HepG2 (cell line): ENCODE results near the gene HPS6. TPM values are rescaled to one million over a fixed set of nuclear protein-coding genes. Genes with fewer than 3 reads are reported as not detected.
"Not testable (repeated sequence)": the region's sequence is repeated elsewhere in the genome, so short reads cannot be mapped to it uniquely, and the experiment has no call there.

Source experiments
- ATAC-seq: fragments of 200-7000 bp; cut with Tn5 transposase; 3 replicates; pipeline ENCODE4 v1.9.1; 2020; ENCODE audit warnings: mild to moderate bottlenecking, moderate library complexity
- BruUV-seq: library from RNA; stranded (reverse); fragments of 400-500 nt; replicated peaks from 2 replicates; lab custom pipeline; 2021; lab: Mats Ljungman, UMichigan
- CTCF ChIA-PET: fragments of 300-600 bp; formaldehyde crosslinking; extraction: SDS; loops from one replicate; lab custom pipeline; 2021; ENCODE audit warnings: low total read pairs, inconsistent platforms, low intra/inter-chr PET ratio; lab: Yijun Ruan, JAX
- POLR2A ChIA-PET: fragments of 350-600 bp; sonication (Branson Sonifier 250); formaldehyde crosslinking; loops from one replicate; lab custom pipeline; 2020; ENCODE audit warnings: antibody characterized with exemption, inconsistent platforms; lab: Yijun Ruan, JAX
- DNase-seq: peaks from one replicate; pipeline ENCODE4 v3.0.0-alpha.2; 2015; ENCODE audit warnings: low spot score
- FAIRE-seq: peaks from 3 replicates; lab custom pipeline; 2011; peaks lifted over from hg19 to GRCh38; lab: Jason Lieb, UNC
- H2AFZ ChIP-seq: one replicate; pipeline ENCODE4 v1.6.1; 2011; ENCODE audit warnings: low read length, inconsistent platforms
- H3K27ac ChIP-seq: fragments of 300-600 bp; 3 replicates; pipeline ENCODE4 v1.8.0; 2011; ENCODE audit warnings: mixed run types, mild to moderate bottlenecking, mixed read lengths, low read length, inconsistent platforms; ENCODE audit not compliant: insufficient read depth; ENCODE audit errors: extremely low read length
- H3K27me3 ChIP-seq, 2 experiments: fragments of 200-600 bp in 1 of 2; 2 replicates in 1 of 2; 3 replicates in 1 of 2; pipeline versions ENCODE4 v1.6.0 to v1.8.0; 2011; ENCODE audit warnings: low read length in 2 of 2, mild to moderate bottlenecking in 2 of 2, moderate library complexity in 2 of 2, inconsistent platforms in 1 of 2; ENCODE audit not compliant: insufficient read depth in 2 of 2, control insufficient read depth in 1 of 2
- H3K36me3 ChIP-seq, 2 experiments: fragments of 200-600 bp in 1 of 2; replicated peaks in 1 of 2; 2 replicates in 1 of 2; 3 replicates in 1 of 2; pipeline versions ENCODE4 v1.5.1 to v1.8.0; 2011; ENCODE audit warnings: low read length in 2 of 2, inconsistent platforms in 1 of 2; ENCODE audit not compliant: insufficient read depth in 2 of 2, control insufficient read depth in 1 of 2
- H3K4me1 ChIP-seq: 2 replicates; pipeline ENCODE4 v1.5.1; 2012; ENCODE audit warnings: low read length, inconsistent platforms; ENCODE audit not compliant: insufficient read depth
- H3K4me2 ChIP-seq: 2 replicates; pipeline ENCODE4 v1.6.0; 2011; ENCODE audit warnings: low read depth, low read length, inconsistent platforms
- H3K4me3 ChIP-seq, 3 experiments: fragments of 200-600 bp in 1 of 3; sonication (generic), shearing (Covaris generic) in 1 of 3; replicated peaks in 1 of 3; 2 replicates each; pipeline ENCODE4 v1.5.1; 2011 to 2016; ENCODE audit warnings: low read length in 3 of 3, inconsistent platforms in 2 of 3, low read depth in 2 of 3, mild to moderate bottlenecking in 2 of 3, control low read depth in 1 of 3, mixed read lengths in 1 of 3; ENCODE audit not compliant: insufficient read depth in 1 of 3
- H3K79me2 ChIP-seq: one replicate; pipeline ENCODE4 v1.6.1; 2011; ENCODE audit warnings: low read length, inconsistent platforms; ENCODE audit not compliant: insufficient read depth
- H3K9ac ChIP-seq: 2 replicates; pipeline ENCODE4 v1.6.0; 2011; ENCODE audit warnings: mild to moderate bottlenecking, low read depth, low read length, inconsistent platforms; ENCODE audit not compliant: insufficient read depth
- H3K9me3 ChIP-seq: 2 replicates; pipeline ENCODE4 v1.5.1; 2012; ENCODE audit warnings: mild to moderate bottlenecking, low read length
- H4K20me1 ChIP-seq: 2 replicates; pipeline ENCODE4 v1.6.0; 2011; ENCODE audit warnings: inconsistent platforms, mild to moderate bottlenecking, low read length, moderate library complexity; ENCODE audit not compliant: insufficient read depth
- MIER2 ChIP-seq: IDR thresholded peaks from 2 replicates; pipeline ENCODE4 v1.6.1; 2016; ENCODE audit warnings: missing biosample characterization, missing genetic modification reagents
- NAIF1 ChIP-seq: sonication (generic); formaldehyde crosslinking; IDR thresholded peaks from 2 replicates; pipeline ENCODE4 v1.5.0; 2020; ENCODE audit warnings: mild to moderate bottlenecking, missing genetic modification reagents, borderline replicate concordance
- RNF2 ChIP-seq: fragments of 450-650 bp; conservative IDR thresholded peaks from 2 replicates; pipeline ENCODE4 v1.6.1; 2016; ENCODE audit warnings: low read depth
- ZC3H13 ChIP-seq: sonication (generic); formaldehyde crosslinking; IDR thresholded peaks from 2 replicates; pipeline ENCODE4 v1.8.1; 2023; ENCODE audit warnings: mild to moderate bottlenecking, missing genetic modification reagents, moderate library complexity
- ZHX2 ChIP-seq, 2 experiments: sonication (generic) in 1 of 2; formaldehyde crosslinking in 1 of 2; IDR thresholded peaks; 2 replicates each; pipeline versions ENCODE4 v1.6.1 to v1.9.0; 2014 to 2022; ENCODE audit warnings: antibody characterized with exemption in 1 of 2, borderline replicate concordance in 1 of 2, inconsistent platforms in 1 of 2, low read depth in 1 of 2, missing genetic modification reagents in 1 of 2
- ZNF569 ChIP-seq: sonication (generic); formaldehyde crosslinking; IDR thresholded peaks from 2 replicates; pipeline ENCODE4 v1.5.0; 2020; ENCODE audit warnings: mild to moderate bottlenecking, missing genetic modification reagents, moderate library complexity, borderline replicate concordance
- WGBS: methylation state at CpG from one replicate; pipeline ENCODE4 v1.1.6; 2017; ENCODE audit warnings: low lambda C conversion rate; 5-methylcytosine and 5-hydroxymethylcytosine counted together
- in situ Hi-C: cut with HindIII; loops from 2 replicates; pipeline ENCODE4 v1.10.0; 2017; ENCODE audit warnings: low pct_unique_long_range_greater_than_20kb; ENCODE audit not compliant: extremely low pct_ligation_motif_present
- intact Hi-C: fragments of 100-400 bp; cut with micrococcal nuclease; formaldehyde crosslinking; loops from one replicate; pipeline ENCODE4 v1.10.0; 2022; ENCODE audit not compliant: unreplicated experiment
- polyA plus RNA-seq, 8 experiments: library from polyadenylated mRNA; depleted of rRNA in 3 of 8; stranded (reverse) in 7 of 8; unstranded in 1 of 8; fragments of >200 nt; fragmentation: Illumina TruSeq in 4 of 8; extraction: Trizol in 4 of 8; gene quantifications; 2 replicates each; pipeline versions ENCODE4 v1.2.1 to v1.2.3, GENCODE V29; 2011 to 2016; ENCODE audit warnings: low read depth in 4 of 8, missing spikeins in 1 of 8, mixed read lengths in 1 of 8; ENCODE audit not compliant: insufficient read depth in 1 of 8
- total RNA-seq, 5 experiments: library from RNA; depleted of rRNA; stranded (reverse); fragments of >200 nt; fragmentation: Illumina TruSeq; extraction: Trizol; gene quantifications; 2 replicates each; pipeline ENCODE4 v1.2.3, GENCODE V29; 2016; ENCODE audit warnings: low read depth in 1 of 5
- TF ChIP-seq, protein P1 (sequence below), 2 experiments: IDR thresholded peaks; 2 replicates each; pipeline ENCODE4 v1.6.1; 2011 to 2012; ENCODE audit warnings: low read length in 2 of 2, borderline replicate concordance in 1 of 2, low read depth in 1 of 2, mild to moderate bottlenecking in 1 of 2, moderate library complexity in 1 of 2

HPS6 gene
- total and polyA plus RNA-seq, 2 of the 13 experiments (the other 11 are each of a cell fraction or from before 2014, with no cell fraction given), result 2.9 to 14.9 TPM

DNA sequence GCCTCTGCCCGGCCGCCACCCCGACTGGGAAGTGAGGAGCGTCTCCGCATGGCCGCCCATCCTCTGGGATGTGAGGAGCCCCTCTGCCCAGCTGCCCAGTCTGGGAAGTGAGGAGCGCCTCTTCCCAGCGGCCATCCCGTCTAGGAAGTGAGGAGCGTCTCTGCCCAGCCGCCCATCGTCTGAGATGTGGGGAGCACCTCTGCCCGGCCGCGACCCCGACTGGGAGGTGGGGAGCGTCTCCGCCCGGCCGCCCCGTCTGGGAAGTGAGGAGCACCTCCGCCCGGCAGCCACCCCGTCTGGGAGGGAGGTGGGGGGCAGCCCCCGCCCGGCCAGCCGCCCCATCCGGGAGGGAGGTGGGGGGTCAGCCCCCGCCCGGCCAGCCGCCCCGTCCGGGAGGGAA lies 29.3 kb upstream of the HPS6 start:
- CTCF ChIA-PET, BruUV-seq, intact Hi-C loops, H3K9me3 ChIP-seq, H3K9ac ChIP-seq, H4K20me1 ChIP-seq, H3K79me2 ChIP-seq, ATAC-seq, H3K4me3 ChIP-seq, H3K27ac ChIP-seq, FAIRE-seq, in situ Hi-C loops, H2AFZ ChIP-seq, H3K4me2 ChIP-seq, DNase-seq, H3K4me1 ChIP-seq, POLR2A ChIA-PET, H3K27me3 ChIP-seq: not testable (repeated sequence)
- 98% methylated on average over 11 of the region's 33 CpGs for WGBS
- peaks cover 2 to 47% of the 10 kb centered on the region in 2 experiments; a peak in 4 of 5 replicates for H3K36me3 ChIP-seq

DNA sequence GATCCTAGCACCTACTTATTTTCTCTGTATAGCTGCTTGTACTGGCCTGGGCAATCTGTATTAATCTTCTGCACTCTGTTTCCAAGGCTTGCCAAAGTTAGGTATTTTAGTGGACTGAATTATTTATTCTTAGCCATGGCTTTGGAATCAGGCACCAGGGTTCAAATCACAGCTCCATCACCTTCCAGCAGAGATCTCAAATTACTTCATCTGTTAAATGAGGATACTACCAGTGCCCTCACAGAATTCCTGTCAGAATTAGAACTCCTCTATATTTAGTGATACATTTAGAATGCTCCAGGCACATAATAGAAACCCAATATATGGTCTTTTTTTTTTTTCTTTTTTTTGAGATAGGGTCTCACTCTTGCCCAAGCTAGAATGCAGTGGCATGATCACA lies 26.7 kb upstream of the HPS6 start:
- Histone ChIP-seq H3K27me3 (no peaks in the 10 kb centered on the region), H3K79me2 (peaks cover 23% of the 10 kb centered on the region), H3K9ac (no peak overlapping the region), H2AFZ (no peak overlapping the region), H4K20me1 (no peaks in the 10 kb centered on the region; the same call in 1 of the 2 replicates), H3K9me3 (no peaks in the 10 kb centered on the region), H3K4me3 (no peak overlapping the region), H3K4me2 (no peak overlapping the region), H3K4me1 (no peaks in the 10 kb centered on the region), H3K27ac (no peak overlapping the region), H3K36me3 (peaks cover 2 to 28% of the 10 kb centered on the region in 2 experiments; a peak in 4 of 5 replicates)
- TSS peak; percentile 36 for BruUV-seq
- ChIA-PET POLR2A (interaction anchor here (1.3 kb wide), 1 partner anchor 19 kb away, joined by 4 read pairs; no protein-coding TSS in a partner anchor), CTCF (no interaction called here)
- in situ Hi-C loops, result no loop called here
- no peak for DNase-seq
- no peak for FAIRE-seq
- intact Hi-C loops, result no loop called here
- no peak for ATAC-seq
- TF ChIP-seq, protein P1, sequence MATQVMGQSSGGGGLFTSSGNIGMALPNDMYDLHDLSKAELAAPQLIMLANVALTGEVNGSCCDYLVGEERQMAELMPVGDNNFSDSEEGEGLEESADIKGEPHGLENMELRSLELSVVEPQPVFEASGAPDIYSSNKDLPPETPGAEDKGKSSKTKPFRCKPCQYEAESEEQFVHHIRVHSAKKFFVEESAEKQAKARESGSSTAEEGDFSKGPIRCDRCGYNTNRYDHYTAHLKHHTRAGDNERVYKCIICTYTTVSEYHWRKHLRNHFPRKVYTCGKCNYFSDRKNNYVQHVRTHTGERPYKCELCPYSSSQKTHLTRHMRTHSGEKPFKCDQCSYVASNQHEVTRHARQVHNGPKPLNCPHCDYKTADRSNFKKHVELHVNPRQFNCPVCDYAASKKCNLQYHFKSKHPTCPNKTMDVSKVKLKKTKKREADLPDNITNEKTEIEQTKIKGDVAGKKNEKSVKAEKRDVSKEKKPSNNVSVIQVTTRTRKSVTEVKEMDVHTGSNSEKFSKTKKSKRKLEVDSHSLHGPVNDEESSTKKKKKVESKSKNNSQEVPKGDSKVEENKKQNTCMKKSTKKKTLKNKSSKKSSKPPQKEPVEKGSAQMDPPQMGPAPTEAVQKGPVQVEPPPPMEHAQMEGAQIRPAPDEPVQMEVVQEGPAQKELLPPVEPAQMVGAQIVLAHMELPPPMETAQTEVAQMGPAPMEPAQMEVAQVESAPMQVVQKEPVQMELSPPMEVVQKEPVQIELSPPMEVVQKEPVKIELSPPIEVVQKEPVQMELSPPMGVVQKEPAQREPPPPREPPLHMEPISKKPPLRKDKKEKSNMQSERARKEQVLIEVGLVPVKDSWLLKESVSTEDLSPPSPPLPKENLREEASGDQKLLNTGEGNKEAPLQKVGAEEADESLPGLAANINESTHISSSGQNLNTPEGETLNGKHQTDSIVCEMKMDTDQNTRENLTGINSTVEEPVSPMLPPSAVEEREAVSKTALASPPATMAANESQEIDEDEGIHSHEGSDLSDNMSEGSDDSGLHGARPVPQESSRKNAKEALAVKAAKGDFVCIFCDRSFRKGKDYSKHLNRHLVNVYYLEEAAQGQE (IDR thresholded peaks at IDR 0.05; ENCODE audit: borderline replicate concordance in 1 of 2, low read depth in 1 of 2, low read length in 2 of 2), result no peak
- TF ChIP-seq ZC3H13 (CRISPR knock-in tag), result no peak
- TF ChIP-seq MIER2, result no peak
- no peak for TF ChIP-seq RNF2
- no peak for TF ChIP-seq ZHX2 (IDR thresholded peaks at IDR 0.05; ENCODE audit: low read depth)
- TF ChIP-seq ZHX2 (CRISPR knock-in tag; IDR thresholded peaks at IDR 0.05; ENCODE audit: borderline replicate concordance), result no peak
- no peak for TF ChIP-seq NAIF1 (CRISPR knock-in tag)
- no peak for TF ChIP-seq ZNF569 (CRISPR knock-in tag)
